GM19455 (cell line): ENCODE data around the gene WDR20.
"Not testable (repeated sequence)": the region's sequence is repeated elsewhere in the genome, so short reads cannot be mapped to it uniquely, and the experiment has no call there.

Experiments
- ATAC-seq: cut with Tn5 transposase; IDR thresholded peaks from one replicate; pipeline ENCODE4 v1.9.1; 2021; ENCODE audit not compliant: unreplicated experiment

Gene WDR20

DNA sequence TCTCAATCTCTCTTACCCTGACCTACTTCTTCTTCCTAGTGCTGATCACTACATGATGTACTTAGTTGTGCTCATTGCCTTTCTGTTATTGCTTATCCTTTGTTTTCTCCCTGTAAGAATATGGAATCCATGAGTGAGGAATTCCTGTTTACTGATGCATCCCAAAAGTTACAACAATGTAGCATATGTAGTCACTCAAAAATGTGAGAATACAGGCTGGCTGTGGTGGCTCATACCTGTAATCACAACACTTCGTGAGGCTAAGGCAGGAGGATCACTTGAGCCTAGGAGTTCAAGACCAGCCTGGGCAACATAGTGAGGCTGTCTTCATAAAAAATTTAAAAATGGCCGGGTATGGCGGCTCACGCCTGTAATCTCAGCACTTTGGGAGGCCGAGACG, 8.0 kb upstream of the WDR20 start:
- no peak for ATAC-seq

DNA sequence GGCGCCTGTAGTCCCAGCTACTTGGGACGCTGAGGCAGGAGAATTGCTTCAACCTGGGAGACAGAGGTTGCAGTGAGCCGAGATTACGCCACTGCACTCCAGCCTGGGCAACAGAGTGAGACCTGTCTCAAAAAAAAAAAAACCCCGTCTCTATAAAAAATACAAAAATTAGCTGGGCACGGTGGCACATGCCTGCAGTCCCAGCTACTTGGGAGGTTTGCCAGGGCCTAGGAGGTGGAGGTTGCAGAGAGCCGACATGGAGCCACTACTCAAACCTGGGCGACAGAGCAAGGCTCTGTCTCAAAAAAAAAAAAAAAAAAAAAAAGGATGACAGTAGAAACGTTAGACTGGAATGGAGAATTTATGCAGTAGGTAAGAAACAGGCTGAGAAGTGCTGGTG, 5.7 kb upstream of the WDR20 start:
- ATAC-seq, result not testable (repeated sequence)

DNA sequence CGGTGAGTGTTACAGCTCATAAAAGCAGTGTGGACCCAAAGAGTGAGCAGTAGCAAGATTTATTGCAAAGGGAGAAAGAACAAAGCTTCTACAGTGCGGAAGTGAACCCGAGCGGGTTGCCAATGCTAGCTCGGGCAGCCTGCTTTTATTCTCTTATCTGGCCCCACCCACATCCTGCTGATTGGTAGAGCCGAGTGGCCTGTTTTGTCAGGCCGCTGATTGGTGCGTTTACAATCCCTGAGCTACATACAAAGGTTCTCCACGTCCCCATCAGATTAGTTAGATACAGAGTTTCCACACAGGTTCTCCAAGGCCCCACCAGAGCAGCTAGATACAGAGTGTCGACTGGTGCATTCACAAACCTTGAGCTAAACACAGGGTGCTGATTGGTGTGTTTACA, 5.0 kb upstream of the WDR20 start:
- not testable (repeated sequence) for ATAC-seq

DNA sequence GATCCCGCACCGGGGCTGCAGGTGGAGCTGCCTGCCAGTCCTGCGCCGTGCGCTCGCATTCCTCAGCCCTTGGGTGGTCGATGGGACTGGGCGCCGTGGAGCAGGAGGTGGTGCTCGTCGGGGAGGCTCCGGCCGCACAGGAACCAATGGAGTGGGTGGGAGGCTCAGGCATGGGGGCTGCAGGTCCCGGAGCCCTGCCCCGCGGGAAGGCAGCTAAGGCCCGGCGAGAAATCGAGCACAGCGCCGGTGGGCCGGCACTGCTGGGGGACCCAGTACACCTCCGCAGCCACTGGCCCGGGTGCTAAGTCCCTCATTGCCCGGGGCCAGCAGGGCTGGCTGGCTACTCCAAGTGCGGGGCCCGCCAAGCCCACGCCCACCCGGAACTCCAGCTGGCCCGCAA, 4.2 kb upstream of the WDR20 start:
- ATAC-seq, result not testable (repeated sequence)

DNA sequence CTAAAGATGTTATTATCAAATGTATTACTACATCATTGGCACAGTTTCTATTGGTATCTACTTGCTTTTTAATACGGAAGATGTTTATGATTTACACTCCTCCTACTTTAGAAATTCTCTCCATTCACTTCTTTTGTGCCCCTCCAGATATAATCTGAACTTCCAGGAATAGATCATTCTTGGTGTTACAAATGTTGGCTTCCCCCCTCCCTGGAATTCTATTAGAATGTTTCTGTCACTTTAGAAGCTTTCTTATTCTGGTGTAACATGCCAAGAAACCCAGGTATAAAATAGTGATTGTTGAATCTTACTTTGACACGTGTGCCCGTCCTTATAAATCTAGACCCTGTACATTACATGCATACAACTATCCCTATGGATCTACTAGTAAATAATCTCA, 1.2 kb upstream of the WDR20 start:
- no peak for ATAC-seq

DNA sequence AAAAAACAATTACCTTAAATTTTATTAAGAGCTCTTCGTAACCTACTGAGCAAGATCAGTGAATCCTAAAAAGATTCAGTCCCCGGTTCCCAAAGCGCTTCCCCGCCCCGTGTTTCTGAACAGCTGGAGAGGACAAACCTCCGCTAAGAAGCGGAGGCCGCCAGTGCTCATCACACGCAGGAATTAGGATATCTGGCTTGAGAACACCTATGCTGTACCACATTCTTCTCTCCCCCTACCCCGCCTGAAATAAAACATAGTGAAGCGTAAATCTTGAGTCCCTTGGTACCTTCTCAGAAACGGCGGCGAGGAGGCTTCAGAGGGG, 774 bp upstream of the WDR20 start:
- ATAC-seq, result no peak

DNA sequence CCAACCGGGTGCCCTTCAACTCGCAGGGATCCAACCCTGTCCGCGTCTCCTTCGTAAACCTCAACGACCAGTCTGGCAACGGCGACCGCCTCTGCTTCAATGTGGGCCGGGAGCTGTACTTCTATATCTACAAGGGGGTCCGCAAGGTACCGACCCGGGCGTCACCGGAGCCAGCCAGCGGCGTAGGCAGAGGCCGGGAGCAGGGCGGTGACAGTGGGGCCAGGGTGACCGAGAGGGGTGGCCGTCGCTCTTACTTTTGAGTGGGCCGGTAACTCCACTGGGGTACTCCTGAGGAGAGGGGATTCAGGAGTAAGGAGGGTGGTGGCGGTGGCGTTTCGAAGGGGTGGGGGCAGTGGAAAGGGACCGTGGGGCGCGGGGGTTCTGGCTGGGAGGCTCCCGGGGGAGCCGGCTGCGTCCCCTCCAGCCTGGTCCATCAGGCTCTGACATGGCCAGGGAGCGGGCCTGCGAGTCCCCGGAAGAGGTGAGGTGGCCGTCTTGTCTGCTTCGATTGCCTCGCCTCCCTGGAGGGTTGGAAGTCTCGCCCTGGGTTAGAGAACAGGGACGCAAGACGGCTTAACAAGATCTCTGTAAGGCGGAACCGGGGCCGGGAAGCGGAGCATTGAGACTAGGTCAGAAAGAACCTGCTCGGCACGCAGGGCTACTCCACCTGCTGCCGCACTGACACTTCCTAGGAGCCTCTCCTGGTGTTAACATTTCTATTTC, 491 bp downstream of the WDR20 start:
- peak; percentile 15 for ATAC-seq

DNA sequence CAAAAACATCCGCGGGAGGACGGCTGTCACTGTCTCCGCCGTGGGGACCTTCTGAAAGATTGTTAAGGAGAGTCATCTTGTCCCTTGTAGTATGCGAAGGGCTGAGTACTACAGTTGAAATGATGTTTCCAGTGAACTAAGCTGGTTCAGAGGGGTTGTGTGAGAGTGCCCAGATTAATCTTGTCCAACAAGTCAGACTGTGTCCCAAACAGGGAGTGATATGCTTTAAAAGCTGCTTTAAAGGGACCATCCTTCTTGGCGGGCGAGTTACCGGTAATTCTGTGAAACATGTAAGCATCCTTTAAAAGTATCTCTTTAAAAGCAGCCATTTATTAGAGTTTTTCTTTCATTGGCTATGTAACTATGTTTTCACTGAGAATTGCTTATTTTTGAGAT, 1.1 kb downstream of the WDR20 start:
- no peak for ATAC-seq

DNA sequence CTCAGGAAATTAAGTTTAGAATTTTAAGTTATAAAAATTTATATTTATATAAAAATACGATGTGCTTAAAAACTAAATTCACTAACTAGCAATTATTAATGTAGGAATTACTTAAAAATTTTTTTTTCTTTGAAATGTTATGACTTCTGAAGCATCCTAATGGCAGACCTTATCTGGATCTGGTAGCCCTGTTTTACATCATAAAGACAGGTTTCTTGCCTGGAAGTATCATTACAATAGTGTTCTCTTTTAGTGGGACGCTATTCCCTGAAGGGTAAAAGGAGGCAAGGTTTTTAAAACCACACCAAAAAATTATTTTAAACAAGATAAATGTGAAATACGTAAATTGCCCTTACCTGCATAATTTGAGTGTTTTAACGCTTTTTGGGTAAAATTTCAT, 2.1 kb downstream of the WDR20 start:
- ATAC-seq, result no peak

DNA sequence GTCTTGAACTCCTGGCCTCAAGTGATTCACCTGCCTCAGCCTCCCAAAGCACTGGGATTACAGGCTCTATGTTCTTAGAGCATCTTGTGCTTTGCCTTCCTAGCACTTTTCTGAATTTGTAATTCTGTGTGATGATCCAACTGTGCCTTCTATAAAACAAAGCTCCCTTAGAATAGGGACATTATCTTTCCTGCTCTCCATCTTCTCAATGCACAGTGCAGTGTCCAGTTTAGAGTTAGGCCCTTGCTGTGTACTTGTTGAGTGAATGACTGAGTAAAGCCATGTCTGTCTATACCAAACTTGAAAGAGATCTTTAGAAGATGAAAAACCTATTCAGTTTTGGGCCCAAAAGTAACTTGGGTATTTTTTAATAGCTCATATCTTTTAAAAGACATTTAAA, 5.2 kb downstream of the WDR20 start:
- no peak for ATAC-seq

DNA sequence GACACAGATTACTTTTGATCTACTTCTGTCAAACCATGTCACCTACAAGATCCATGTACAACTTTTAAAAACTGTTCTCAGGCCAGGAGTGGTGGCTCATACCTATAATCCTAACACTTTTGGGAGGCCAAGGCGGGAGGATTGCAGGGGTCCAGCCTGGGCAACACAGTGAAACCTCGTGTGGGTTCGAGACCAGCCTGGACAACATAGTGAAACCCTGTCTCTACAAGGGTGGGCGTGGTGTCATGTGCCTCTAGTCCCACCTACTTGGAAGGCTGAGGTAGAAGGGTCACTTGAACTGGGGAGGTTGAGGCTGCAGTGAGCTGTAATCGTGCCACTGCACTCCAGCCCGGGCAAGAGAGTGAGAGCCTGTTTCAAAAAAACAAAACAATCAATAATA, 5.7 kb downstream of the WDR20 start:
- no peak for ATAC-seq

DNA sequence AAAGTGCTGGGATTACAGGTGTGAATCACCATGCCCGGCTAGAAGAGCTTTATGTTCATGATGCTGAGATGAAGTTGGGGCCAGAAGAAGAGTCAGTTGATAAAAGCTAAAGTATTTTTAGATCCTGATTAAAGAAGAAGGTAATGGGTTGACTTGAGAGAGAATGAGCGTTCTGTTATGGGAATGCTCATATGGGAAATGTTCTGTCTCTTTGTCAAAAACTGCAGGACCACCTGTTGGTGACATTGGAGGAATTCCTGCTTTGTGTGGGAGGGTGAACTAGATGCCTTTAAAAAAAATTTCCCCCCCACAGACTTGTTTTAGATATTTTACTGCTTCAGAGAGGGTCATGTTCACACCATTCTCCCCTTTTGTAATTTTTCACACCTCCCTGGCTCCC, 6.7 kb downstream of the WDR20 start:
- ATAC-seq, result no peak

DNA sequence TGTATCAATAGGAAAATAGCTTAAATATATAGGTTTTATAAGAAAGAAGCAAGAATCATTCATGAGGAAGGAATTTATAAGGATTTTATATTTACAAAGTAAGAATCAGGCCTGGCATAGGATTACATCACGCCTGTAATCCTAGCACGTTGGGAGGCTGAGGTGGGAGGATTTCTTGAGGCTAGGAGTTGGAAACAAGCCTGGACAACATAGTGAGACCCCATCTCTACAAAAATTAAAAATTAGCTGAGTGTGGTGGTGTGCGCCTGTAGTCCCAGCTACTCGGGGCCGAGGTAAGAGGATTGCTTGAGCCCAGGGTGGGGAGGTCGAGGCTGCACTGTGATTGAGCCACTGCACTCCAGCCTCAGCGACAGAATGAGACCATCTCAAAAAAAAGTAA, 10.4 kb downstream of the WDR20 start:
- ATAC-seq, result no peak

DNA sequence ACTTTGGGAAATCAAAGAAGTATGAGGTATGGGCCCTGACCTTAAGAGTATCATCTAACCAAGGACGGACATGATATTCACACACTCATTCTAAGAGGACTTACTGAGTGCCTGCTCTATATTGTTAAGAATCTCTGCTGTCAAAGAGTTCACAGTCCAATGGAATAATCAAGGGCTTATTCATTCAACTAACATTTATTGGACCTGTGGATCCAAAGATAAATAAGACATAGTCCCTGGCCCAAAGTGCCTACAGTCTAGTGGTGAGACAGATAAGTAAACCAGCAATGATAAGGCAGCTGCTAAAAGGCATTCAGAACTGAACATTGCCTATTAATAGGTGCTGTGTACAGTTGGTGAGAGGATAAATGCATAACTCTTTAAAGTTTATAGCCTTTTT, 11.0 kb downstream of the WDR20 start:
- no peak for ATAC-seq

DNA sequence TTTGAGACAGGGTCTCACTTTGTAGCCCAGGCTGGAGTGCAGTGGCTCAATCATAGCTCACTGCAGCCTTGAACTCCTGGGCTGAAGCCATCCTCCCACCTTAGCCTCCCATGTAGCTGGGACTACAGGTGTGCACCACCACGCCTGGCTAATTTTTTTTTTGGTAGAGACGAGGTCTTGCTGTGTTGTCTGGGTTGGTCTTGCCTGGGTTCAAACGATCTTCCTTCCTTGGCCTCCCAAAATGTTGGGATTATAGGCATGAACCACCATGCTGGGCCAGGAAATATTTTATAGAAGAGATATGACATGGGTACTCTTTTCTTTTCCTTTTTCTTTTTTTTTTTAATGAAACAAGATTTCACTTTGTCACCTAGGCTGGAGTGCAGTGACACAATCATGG, 11.7 kb downstream of the WDR20 start:
- not testable (repeated sequence) for ATAC-seq

DNA sequence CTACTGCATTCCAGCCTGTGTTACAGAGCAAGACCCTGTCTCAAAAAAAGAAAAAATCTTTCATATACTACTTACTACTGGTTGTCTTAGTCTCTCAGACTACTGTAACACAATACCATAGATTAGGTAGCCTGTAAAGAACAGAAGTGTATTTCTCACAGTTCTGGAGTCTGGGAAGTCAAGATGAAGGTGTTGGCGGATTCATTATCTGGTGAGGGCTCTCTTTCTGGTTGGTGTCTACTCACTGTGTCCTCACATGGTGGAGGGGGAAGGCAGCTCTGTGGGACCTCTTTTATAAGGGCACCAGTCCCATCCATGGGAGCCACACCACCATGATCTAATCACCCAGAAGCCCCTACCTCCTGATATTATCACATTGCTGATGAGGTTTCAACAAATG, 14.4 kb downstream of the WDR20 start:
- ATAC-seq, result no peak

DNA sequence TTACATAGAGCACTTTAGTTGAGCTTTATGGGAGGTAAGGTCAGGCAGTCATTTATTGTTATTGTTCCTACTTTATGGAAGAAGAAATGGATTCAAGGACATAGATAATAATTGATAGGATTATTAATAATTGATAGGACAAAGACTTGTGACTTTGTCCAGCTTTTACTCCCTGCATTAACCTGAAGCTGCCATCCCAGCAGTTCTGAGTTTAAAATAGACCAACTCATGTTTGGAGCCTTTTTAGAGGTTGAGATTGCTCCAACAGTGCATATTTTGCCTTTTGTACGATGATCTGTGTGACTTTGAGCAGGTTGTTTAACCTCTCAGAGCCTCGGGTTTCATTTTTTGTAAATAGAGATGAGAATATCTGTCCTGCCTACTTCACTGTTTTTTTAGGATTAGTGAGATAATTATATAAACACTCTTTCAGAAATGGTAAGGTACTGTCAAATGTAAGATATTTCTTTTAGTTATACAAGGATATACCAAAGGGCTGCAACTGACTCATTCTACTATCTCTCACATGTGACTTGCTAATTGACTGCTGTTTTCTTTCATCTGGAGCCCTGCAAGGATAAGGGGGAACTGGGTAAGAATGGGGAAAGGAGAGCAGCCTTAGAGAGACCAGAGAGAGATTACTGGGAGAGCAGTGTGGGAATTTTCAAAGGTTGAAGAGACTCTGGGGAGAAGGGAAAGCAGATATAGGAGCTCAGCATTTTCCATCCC, 15.3 kb downstream of the WDR20 start:
- no peak for ATAC-seq

DNA sequence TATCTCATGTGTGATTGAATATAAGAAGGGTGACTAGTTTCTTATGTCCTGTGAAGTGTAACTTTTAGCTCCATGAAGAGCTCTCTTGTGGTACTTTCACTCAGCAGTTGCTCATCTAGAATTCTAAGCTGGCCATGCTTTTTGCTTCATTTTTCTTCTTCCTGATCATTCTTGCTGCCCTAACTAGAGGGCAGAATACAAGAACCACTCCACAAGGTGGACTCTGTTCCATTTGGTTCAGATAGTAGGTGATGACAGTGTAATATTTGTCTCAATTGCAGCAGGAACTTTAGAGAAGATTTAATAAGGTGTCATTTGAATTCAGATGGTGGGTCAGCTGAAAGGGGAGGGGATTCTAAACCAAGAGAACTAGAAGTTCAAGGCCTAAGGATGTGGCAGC, 17.6 kb downstream of the WDR20 start:
- no peak for ATAC-seq

DNA sequence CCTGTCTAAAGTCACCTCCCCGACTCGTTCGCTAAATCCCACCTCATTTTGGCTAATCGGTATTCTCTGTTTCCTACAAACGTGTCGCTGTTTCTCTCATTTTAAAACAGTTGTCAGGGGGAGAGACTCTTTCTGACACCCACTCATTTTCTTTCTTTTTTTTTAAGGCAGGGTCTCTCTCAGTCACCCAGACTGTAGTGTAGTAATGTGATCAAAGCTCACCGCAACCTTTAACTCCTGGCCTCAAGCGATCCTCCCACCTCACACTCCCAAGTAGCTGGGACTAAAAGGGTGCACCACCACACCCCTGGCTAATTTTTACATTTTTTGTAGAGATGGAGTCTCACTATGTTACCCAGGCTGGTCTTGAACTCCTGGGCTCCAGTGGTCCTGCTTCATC, 19.1 kb downstream of the WDR20 start:
- ATAC-seq, result no peak

DNA sequence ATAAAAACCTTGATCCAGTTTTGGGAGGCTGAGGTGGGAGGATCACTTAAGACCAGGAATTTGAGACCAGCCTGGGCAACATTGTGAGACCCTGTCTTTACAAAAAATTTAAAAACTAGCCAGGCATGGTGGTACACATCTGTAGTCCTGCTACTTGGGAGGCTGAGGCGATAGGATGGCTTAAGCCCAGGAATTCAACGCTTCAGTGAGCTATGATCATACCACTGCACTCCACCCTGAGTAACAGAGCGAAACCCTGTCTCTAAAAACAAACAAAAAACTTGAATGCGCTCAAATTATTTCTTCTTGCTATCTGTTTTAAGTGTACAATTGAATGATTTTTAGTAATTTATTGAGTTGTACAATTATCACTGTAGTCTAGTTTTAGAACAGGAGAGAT, 20.1 kb downstream of the WDR20 start:
- ATAC-seq, result no peak

DNA sequence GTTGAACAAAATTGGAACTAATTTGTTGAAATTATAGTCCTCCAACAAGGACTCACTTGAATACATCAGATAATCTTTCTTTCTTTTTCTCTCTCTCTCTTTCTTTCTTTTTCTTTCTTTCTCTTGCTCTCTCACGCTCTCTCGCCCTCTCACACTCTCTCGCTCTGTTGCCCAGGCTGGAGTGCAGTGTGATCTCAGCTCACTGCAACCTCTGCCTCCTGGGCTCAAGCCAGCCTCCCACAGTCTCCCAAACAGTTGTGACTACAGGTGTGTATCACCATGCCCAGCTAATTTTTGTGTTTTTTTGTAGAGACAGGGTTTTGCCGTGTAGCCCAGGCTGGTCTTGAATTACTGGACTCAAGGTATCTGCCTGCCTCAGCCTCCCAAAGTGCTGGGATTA, 22.8 kb downstream of the WDR20 start:
- ATAC-seq, result no peak

DNA sequence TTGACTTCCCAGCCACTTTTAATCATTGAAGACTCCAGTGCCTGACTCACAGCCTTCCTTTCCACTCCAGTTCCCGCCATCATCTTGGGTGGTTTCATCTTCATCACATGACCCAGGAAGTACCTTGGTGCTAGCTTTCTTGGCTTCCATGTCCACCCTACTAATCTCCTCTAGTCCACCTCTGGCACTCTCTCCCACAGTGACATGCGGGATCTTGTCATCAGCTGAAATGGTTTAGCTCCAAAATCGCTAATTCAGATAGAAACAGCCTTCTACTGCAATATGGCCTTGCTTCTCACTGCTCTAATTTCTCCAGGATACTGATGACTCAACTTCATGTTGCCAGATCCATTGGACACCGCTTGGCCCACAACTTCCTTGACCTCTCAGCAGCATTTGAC, 24.5 kb downstream of the WDR20 start:
- no peak for ATAC-seq

DNA sequence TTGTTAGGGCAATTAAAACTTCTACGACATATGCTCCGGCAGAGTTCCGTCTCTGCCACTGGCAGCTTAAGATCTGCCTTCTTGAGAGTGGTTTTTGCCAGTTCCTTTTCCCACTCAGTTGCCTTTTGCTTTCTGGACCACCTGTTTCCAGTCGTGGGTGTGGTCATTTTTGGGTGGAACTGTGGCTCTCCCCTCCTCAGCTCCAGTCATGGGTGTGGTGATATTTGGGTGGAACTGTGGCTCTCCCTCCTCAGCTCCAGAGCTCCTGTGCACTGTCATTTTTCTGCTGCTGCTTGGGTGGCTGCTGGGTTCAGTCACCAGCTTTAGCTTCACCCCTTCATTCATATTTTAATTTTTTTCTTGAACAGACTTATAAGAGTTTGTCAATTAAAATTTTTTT, 25.3 kb downstream of the WDR20 start:
- no peak for ATAC-seq
